OCI-LY7 (cell line): ENCODE results near the gene NTS. TPM values are rescaled to one million over a fixed set of nuclear protein-coding genes. Genes with fewer than 3 reads are reported as not detected.

ENCODE experiments used
- BruUV-seq: library from RNA; stranded (reverse); fragments of 400-500 nt; replicated peaks from 2 replicates; lab custom pipeline; 2021; lab: Mats Ljungman, UMichigan
- CTCF ChIA-PET: fragments of 300-600 bp; sonication (Branson Sonifier 250); formaldehyde crosslinking; loops from one replicate; lab custom pipeline; 2022; ENCODE audit warnings: antibody characterized with exemption; ENCODE audit not compliant: unreplicated experiment; lab: Charles Lee
- POLR2A ChIA-PET: fragments of 300-600 bp; sonication (Branson Sonifier 250); formaldehyde crosslinking; loops from one replicate; lab custom pipeline; 2022; ENCODE audit warnings: antibody characterized with exemption; lab: Charles Lee
- DNase-seq: peaks from one replicate; pipeline ENCODE4 v3.0.0-alpha.2; 2015; ENCODE audit warnings: low spot score
- H2AFZ ChIP-seq: fragments of 200-600 bp; sonication (generic), shearing (Covaris generic); 2 replicates; pipeline ENCODE4 v1.6.1; 2014; ENCODE audit warnings: mild to moderate bottlenecking, antibody characterized with exemption, low read length, moderate library complexity
- H3K27ac ChIP-seq: fragments of 200-600 bp; sonication (generic); 2 replicates; pipeline ENCODE4 v1.5.1; 2014; ENCODE audit warnings: mixed run types, low read depth, mild to moderate bottlenecking, moderate library complexity, low read length, inconsistent platforms; ENCODE audit not compliant: poor library complexity, severe bottlenecking
- H3K36me3 ChIP-seq: fragments of 200-600 bp; sonication (generic); 2 replicates; pipeline ENCODE4 v1.6.1; 2014; ENCODE audit warnings: mild to moderate bottlenecking, antibody characterized with exemption, low read length, moderate library complexity, mixed read lengths; ENCODE audit not compliant: insufficient read depth
- H3K4me1 ChIP-seq: fragments of 200-600 bp; sonication (generic); 2 replicates; pipeline ENCODE4 v1.5.1; 2014; ENCODE audit warnings: mild to moderate bottlenecking, low read length; ENCODE audit not compliant: insufficient read depth, poor library complexity, severe bottlenecking
- H3K4me2 ChIP-seq: fragments of 200-600 bp; sonication (generic); 2 replicates; pipeline ENCODE4 v1.6.1; 2014; ENCODE audit warnings: mild to moderate bottlenecking, low read length
- H3K4me3 ChIP-seq: fragments of 200-600 bp; sonication (generic); 2 replicates; pipeline ENCODE4 v1.5.1; 2014; ENCODE audit warnings: mild to moderate bottlenecking, low read depth, low read length; ENCODE audit not compliant: poor library complexity, severe bottlenecking
- H3K79me2 ChIP-seq: fragments of 200-600 bp; sonication (generic); 2 replicates; pipeline ENCODE4 v1.6.1; 2016; ENCODE audit warnings: low read depth, mild to moderate bottlenecking, low read length, moderate library complexity, mixed read lengths; ENCODE audit not compliant: insufficient read depth
- H3K9me2 ChIP-seq: fragments of 200-600 bp; sonication (generic); 2 replicates; pipeline ENCODE4 v1.6.1; 2016; ENCODE audit warnings: mild to moderate bottlenecking, low read length, mixed read lengths; ENCODE audit not compliant: insufficient read depth
- H3K9me3 ChIP-seq: fragments of 200-600 bp; sonication (generic); 2 replicates; pipeline ENCODE4 v1.6.1; 2014; ENCODE audit warnings: mild to moderate bottlenecking, mixed run types, low read length, mixed read lengths
- H4K20me1 ChIP-seq: fragments of 200-600 bp; sonication (generic); 2 replicates; pipeline ENCODE4 v1.6.1; 2014; ENCODE audit warnings: mild to moderate bottlenecking, antibody characterized with exemption, low read length, moderate library complexity, mixed read lengths; ENCODE audit not compliant: insufficient read depth
- EZH2phosphoT487 ChIP-seq: fragments of 200-600 bp; sonication (generic); IDR thresholded peaks from 2 replicates; pipeline ENCODE4 v1.6.1; 2018; ENCODE audit warnings: low read depth, borderline replicate concordance, mild to moderate bottlenecking, mixed run types, antibody characterized with exemption, low read length, moderate library complexity, mixed read lengths
- intact Hi-C: fragments of 100-400 bp; cut with micrococcal nuclease; formaldehyde crosslinking; loops from one replicate; pipeline ENCODE4 v1.10.0; 2022; ENCODE audit not compliant: unreplicated experiment
- total RNA-seq, 2 experiments: library from RNA; depleted of rRNA in 1 of 2; stranded (reverse); fragments of >200 nt in 1 of 2; shearing (Covaris generic) in 1 of 2; gene quantifications; 2 replicates each; pipeline ENCODE4 v1.2.3, GENCODE V29; 2014 to 2022
- TF ChIP-seq, protein P1 (sequence below): fragments of 200-600 bp; sonication (generic); conservative IDR thresholded peaks from 2 replicates; pipeline ENCODE4 v1.5.1; 2014; ENCODE audit warnings: mild to moderate bottlenecking, antibody characterized with exemption, low read length, moderate library complexity, mixed read lengths

The NTS gene
- total RNA-seq, 2 experiments from 2014 or later, result not detected

DNA sequence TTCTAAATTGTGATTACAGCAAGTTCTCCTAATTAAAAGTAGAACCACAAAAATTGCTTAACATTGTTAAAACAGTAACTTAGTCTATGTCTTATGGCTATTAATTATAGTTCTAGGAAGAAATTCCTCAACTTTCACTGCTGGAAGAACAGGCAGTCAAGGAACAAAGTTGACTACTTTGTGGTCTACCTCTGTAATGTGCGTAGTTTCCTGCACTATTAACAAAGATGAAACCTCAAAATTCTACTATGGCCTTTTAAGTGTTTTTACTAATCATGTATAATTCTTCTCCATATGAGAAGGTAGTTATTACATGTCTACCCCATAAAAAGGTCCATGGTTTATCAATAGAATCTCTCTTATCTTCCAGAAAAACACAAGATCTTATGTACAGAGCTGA lies 45.5 kb upstream of the NTS start:
- H3K9me2 ChIP-seq, result no peaks in the 10 kb centered on the region
- no peak overlapping the region for H3K27ac ChIP-seq
- no peaks in the 10 kb centered on the region for H4K20me1 ChIP-seq
- H2AFZ ChIP-seq, result no peak overlapping the region
- intact Hi-C loops, result no loop called here
- no peak for DNase-seq
- no TSS peak for BruUV-seq
- H3K36me3 ChIP-seq, result no peaks in the 10 kb centered on the region
- H3K4me2 ChIP-seq, result no peak overlapping the region
- no peaks in the 10 kb centered on the region for H3K9me3 ChIP-seq
- no peak for TF ChIP-seq EZH2phosphoT487
- TF ChIP-seq, protein P1, sequence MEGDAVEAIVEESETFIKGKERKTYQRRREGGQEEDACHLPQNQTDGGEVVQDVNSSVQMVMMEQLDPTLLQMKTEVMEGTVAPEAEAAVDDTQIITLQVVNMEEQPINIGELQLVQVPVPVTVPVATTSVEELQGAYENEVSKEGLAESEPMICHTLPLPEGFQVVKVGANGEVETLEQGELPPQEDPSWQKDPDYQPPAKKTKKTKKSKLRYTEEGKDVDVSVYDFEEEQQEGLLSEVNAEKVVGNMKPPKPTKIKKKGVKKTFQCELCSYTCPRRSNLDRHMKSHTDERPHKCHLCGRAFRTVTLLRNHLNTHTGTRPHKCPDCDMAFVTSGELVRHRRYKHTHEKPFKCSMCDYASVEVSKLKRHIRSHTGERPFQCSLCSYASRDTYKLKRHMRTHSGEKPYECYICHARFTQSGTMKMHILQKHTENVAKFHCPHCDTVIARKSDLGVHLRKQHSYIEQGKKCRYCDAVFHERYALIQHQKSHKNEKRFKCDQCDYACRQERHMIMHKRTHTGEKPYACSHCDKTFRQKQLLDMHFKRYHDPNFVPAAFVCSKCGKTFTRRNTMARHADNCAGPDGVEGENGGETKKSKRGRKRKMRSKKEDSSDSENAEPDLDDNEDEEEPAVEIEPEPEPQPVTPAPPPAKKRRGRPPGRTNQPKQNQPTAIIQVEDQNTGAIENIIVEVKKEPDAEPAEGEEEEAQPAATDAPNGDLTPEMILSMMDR, result no peak
- POLR2A ChIA-PET, result no interaction called here
- no peaks in the 10 kb centered on the region for H3K4me1 ChIP-seq
- H3K79me2 ChIP-seq, result no peaks in the 10 kb centered on the region
- CTCF ChIA-PET, result no interaction called here
- H3K4me3 ChIP-seq, result no peak overlapping the region

DNA sequence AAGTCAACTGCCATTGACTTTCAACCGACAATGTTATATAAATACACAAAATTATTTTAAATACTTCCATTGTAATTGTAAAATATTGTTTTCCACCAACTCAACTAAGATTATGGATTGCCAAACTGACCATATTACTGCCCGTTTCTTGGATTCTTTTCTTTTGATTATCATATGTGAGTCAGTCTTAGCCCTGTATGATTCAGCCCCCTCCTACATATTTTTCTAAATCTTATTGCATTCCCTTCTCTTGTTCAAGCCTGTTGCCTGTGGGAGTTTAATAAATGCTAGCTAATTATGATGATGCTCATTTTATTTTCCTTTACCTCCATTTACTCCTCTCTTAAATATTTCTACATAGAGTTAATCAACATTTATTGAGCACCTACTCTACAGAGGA lies 44.7 kb upstream of the NTS start:
- no peaks in the 10 kb centered on the region for H4K20me1 ChIP-seq
- no peak for TF ChIP-seq EZH2phosphoT487
- TF ChIP-seq, protein P1, result no peak
- no TSS peak for BruUV-seq
- H3K4me3 ChIP-seq, result no peak overlapping the region
- DNase-seq, result no peak
- POLR2A ChIA-PET, result no interaction called here
- CTCF ChIA-PET, result no interaction called here
- H3K9me3 ChIP-seq, result no peaks in the 10 kb centered on the region
- no peaks in the 10 kb centered on the region for H3K9me2 ChIP-seq
- H3K79me2 ChIP-seq, result no peaks in the 10 kb centered on the region
- H3K4me1 ChIP-seq, result no peaks in the 10 kb centered on the region
- no peak overlapping the region for H2AFZ ChIP-seq
- intact Hi-C loops, result no loop called here
- H3K36me3 ChIP-seq, result no peaks in the 10 kb centered on the region
- no peak overlapping the region for H3K27ac ChIP-seq
- H3K4me2 ChIP-seq, result no peak overlapping the region

DNA sequence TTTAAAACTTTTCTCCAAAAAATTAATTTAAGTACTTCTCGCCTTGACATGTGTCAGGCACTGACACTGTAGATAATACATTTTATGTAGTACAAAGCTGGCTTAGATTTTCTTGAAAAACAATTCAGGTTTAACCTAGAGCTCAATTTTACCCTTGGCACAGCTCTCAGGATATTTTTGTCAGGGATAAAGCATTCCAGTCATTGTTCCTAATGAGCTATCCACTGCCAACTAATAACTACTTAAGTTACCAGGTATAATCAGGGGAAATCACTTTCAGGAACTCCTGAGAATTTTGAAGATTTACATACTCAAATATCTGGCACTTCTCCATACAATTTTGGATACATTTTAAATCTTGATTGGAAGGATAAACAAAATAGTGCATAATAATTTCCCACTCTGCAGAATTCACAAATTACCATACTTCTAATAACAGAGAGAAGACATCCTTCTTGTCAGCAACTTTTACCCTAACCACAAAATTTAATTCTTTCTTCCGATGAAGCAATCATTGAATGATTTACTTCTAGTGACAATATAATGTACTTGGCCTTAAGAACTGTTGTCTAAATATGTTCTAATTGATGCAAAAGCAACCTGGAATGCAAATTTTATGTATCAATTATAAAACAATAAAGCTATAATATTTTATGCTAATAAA lies 42.6 kb upstream of the NTS start:
- POLR2A ChIA-PET, result interaction anchor here (0.6 to 1.1 kb wide), 3 partner anchors 11 to 304 kb away, joined by 3 to 5 read pairs (median 3); no protein-coding TSS in a partner anchor
- Histone ChIP-seq H3K4me2 (no peak overlapping the region), H3K9me2 (no peaks in the 10 kb centered on the region), H3K4me3 (no peak overlapping the region), H3K9me3 (no peaks in the 10 kb centered on the region), H3K79me2 (no peaks in the 10 kb centered on the region), H2AFZ (no peak overlapping the region), H3K36me3 (no peaks in the 10 kb centered on the region), H3K27ac (no peak overlapping the region), H3K4me1 (no peaks in the 10 kb centered on the region), H4K20me1 (no peaks in the 10 kb centered on the region)
- intact Hi-C loops, result no loop called here
- CTCF ChIA-PET, result no interaction called here
- no TSS peak for BruUV-seq
- TF ChIP-seq, protein P1, result no peak
- no peak for TF ChIP-seq EZH2phosphoT487
- DNase-seq, result no peak
